Endothelial cell of umbilical vein (primary cell): ENCODE measurements around the gene EPAS1. TPM values are rescaled to one million over a fixed set of nuclear protein-coding genes. Genes with fewer than 3 reads are reported as not detected.
A peak's percentile ranks its signal among the peaks of the same experiment; 100 is the strongest.

Experiments
- BruUV-seq: library from RNA; stranded (reverse); fragments of 400-500 nt; replicated peaks from 2 replicates; lab custom pipeline; 2021; lab: Mats Ljungman, UMichigan
- CTCF ChIA-PET: fragments of 300-600, 350-600 bp; sonication (Branson Sonifier 250); formaldehyde crosslinking; loops from one replicate; lab custom pipeline; 2021; ENCODE audit warnings: antibody characterized with exemption, inconsistent platforms; lab: Charles Lee
- POLR2A ChIA-PET: fragments of 300-600, 350-600 bp; sonication (Branson Sonifier 250); formaldehyde crosslinking; loops from one replicate; lab custom pipeline; 2021; ENCODE audit warnings: antibody characterized with exemption, inconsistent platforms; lab: Charles Lee
- DNase-seq: peaks from one replicate; pipeline ENCODE4 v3.0.0-alpha.2; 2011; ENCODE audit warnings: low read depth, low spot score
- FAIRE-seq: peaks from 2 replicates; lab custom pipeline; 2011; peaks lifted over from hg19 to GRCh38; lab: Jason Lieb, UNC
- H2AFZ ChIP-seq: 2 replicates; pipeline ENCODE4 v1.6.0; 2012; ENCODE audit warnings: low read depth, low read length, control low read depth, inconsistent platforms
- H3K27ac ChIP-seq: 2 replicates; pipeline ENCODE4 v1.5.1; 2011; ENCODE audit warnings: low read depth, mild to moderate bottlenecking, control low read depth, low read length, moderate library complexity; ENCODE audit not compliant: insufficient read depth
- H3K27me3 ChIP-seq, 2 experiments: 2 replicates each; pipeline versions ENCODE4 v1.6.0 to v1.6.1; 2011; ENCODE audit warnings: low read length in 2 of 2, mixed read lengths in 1 of 2; ENCODE audit not compliant: control insufficient read depth in 2 of 2, insufficient read depth in 2 of 2
- H3K36me3 ChIP-seq, 2 experiments: 2 replicates in 1 of 2; 3 replicates in 1 of 2; pipeline ENCODE4 v1.5.1; 2011; ENCODE audit warnings: low read length in 2 of 2, mild to moderate bottlenecking in 1 of 2, moderate library complexity in 1 of 2; ENCODE audit not compliant: control insufficient read depth in 2 of 2, insufficient read depth in 2 of 2; ENCODE audit errors: extremely low read depth in 1 of 2
- H3K4me1 ChIP-seq: 3 replicates; pipeline ENCODE4 v1.5.1; 2011; ENCODE audit warnings: mild to moderate bottlenecking, low read length; ENCODE audit not compliant: control insufficient read depth, insufficient read depth; ENCODE audit errors: extremely low read depth
- H3K4me2 ChIP-seq: 2 replicates; pipeline ENCODE4 v1.6.1; 2011; ENCODE audit warnings: low read length, control low read depth, mixed read lengths; ENCODE audit not compliant: insufficient read depth
- H3K4me3 ChIP-seq, 3 experiments: fragments of 200-600 bp in 1 of 3; sonication (generic), shearing (Covaris generic) in 1 of 3; replicated peaks in 1 of 3; 2 replicates each; pipeline ENCODE4 v1.5.1; 2011 to 2016; ENCODE audit warnings: control low read depth in 3 of 3, low read length in 3 of 3, mild to moderate bottlenecking in 2 of 3, inconsistent platforms in 1 of 3, low read depth in 1 of 3, moderate library complexity in 1 of 3; ENCODE audit not compliant: insufficient read depth in 1 of 3
- H3K79me2 ChIP-seq: 2 replicates; pipeline ENCODE4 v1.6.0; 2012; ENCODE audit warnings: low read length, inconsistent platforms; ENCODE audit not compliant: control insufficient read depth, insufficient read depth
- H3K9ac ChIP-seq: replicated peaks from 2 replicates; pipeline ENCODE3; 2011; ENCODE audit warnings: low read length, control low read depth; ENCODE audit not compliant: insufficient read depth; ENCODE audit errors: extremely low read depth
- H3K9me1 ChIP-seq: replicated peaks from 3 replicates; pipeline ENCODE4 v1.6.0; 2011; ENCODE audit warnings: mild to moderate bottlenecking, low read length; ENCODE audit not compliant: control insufficient read depth, insufficient read depth; ENCODE audit errors: extremely low read depth
- H3K9me3 ChIP-seq: replicated peaks from 2 replicates; pipeline ENCODE4 v1.5.1; 2012; ENCODE audit warnings: low read length, inconsistent platforms; ENCODE audit not compliant: control insufficient read depth, insufficient read depth
- H4K20me1 ChIP-seq: replicated peaks from 2 replicates; pipeline ENCODE3; 2011; ENCODE audit warnings: mild to moderate bottlenecking, low read length; ENCODE audit not compliant: control insufficient read depth, insufficient read depth; ENCODE audit errors: extremely low read depth
- CTCF ChIP-seq, 2 donors: IDR thresholded peaks; 1 replicate in 1 of 2; 2 replicates in 1 of 2; pipeline ENCODE4 v1.5.1; 2011; ENCODE audit warnings: low read length in 2 of 2, mild to moderate bottlenecking in 2 of 2, moderate library complexity in 2 of 2, control low read depth in 1 of 2, inconsistent platforms in 1 of 2, low read depth in 1 of 2; ENCODE audit not compliant: insufficient read depth in 1 of 2; ENCODE audit errors: extremely low read depth in 1 of 2
- EZH2 ChIP-seq: IDR thresholded peaks from 2 replicates; pipeline ENCODE4 v1.6.1; 2012; ENCODE audit warnings: borderline replicate concordance, low read depth, mild to moderate bottlenecking, moderate library complexity, low read length, inconsistent platforms; ENCODE audit not compliant: severe bottlenecking
- FOS ChIP-seq: IDR thresholded peaks from 2 replicates; pipeline ENCODE4 v1.6.1; 2011; ENCODE audit warnings: mild to moderate bottlenecking, low read length, moderate library complexity, borderline replicate concordance; ENCODE audit not compliant: insufficient read depth
- GATA2 ChIP-seq: IDR thresholded peaks from 2 replicates; pipeline ENCODE4 v1.7.0; 2011; ENCODE audit warnings: low read depth, mild to moderate bottlenecking, moderate library complexity, mixed read lengths, low read length; ENCODE audit not compliant: insufficient read length, insufficient read depth
- JUN ChIP-seq: IDR thresholded peaks from 2 replicates; pipeline ENCODE4 v1.6.1; 2011; ENCODE audit warnings: borderline replicate concordance, low read depth; ENCODE audit not compliant: insufficient read length, insufficient read depth
- MAX ChIP-seq: IDR thresholded peaks from 2 replicates; pipeline ENCODE4 v1.6.1; 2011; ENCODE audit not compliant: insufficient read depth, insufficient read length
- MYC ChIP-seq: IDR thresholded peaks from one replicate; pipeline ENCODE4 v1.6.1; 2011; ENCODE audit warnings: mild to moderate bottlenecking, low read depth, low read length
- POLR2A ChIP-seq: IDR thresholded peaks from 2 replicates; pipeline ENCODE4 v1.6.1; 2012; ENCODE audit warnings: low read depth, mild to moderate bottlenecking, control low read depth, low read length
- POLR2AphosphoS5 ChIP-seq: IDR thresholded peaks from 2 replicates; pipeline ENCODE4 v1.6.1; 2012; ENCODE audit warnings: low read depth, mild to moderate bottlenecking, control low read depth, low read length, moderate library complexity; ENCODE audit not compliant: insufficient read depth
- dilution Hi-C: fragments of 300-500 bp; cut with MboI; formaldehyde crosslinking; loops from one replicate; pipeline ENCODE4 v1.15.0; 2019; ENCODE audit warnings: low sequenced_read_pairs; ENCODE audit not compliant: extremely low pct_ligation_motif_present
- intact Hi-C: fragments of 100-400 bp; cut with micrococcal nuclease; formaldehyde crosslinking; loops from one replicate; pipeline ENCODE4 v1.10.0; 2022
- polyA plus RNA-seq, 4 experiments: library from polyadenylated mRNA; depleted of rRNA in 3 of 4; stranded (reverse) in 3 of 4; unstranded in 1 of 4; fragments of >200 nt; gene quantifications; 2 replicates each; pipeline versions ENCODE4 v1.2.1 to v1.2.3, GENCODE V29; 2011 to 2012; ENCODE audit warnings: missing spikeins in 1 of 4
- total RNA-seq: library from RNA; stranded (reverse); gene quantifications from 2 replicates; pipeline ENCODE4 v1.2.3, GENCODE V29; 2021

The EPAS1 gene
- total and polyA plus RNA-seq, 2 donors (not counting 3 experiments of a cell fraction or from before 2014, with no cell fraction given), result 229 to 374 TPM

GRCh38 chr2:46367286-46367685, 70.1 kb downstream of the EPAS1 start:
- POLR2A ChIA-PET, result no interaction called here
- BruUV-seq, result no TSS peak
- peak; percentile 72 for FAIRE-seq
- TF ChIP-seq CTCF (IDR thresholded peaks at IDR 0.05; ENCODE audit: extremely low read depth in 1 of 2, insufficient read depth in 1 of 2, low read depth in 1 of 2, low read length in 2 of 2), result no peak
- TF ChIP-seq POLR2A, result no peak
- TF ChIP-seq MAX, result no peak
- TF ChIP-seq GATA2, result no peak
- TF ChIP-seq POLR2AphosphoS5, result no peak
- no peak for TF ChIP-seq JUN
- TF ChIP-seq FOS, result no peak
- no peak for TF ChIP-seq EZH2
- TF ChIP-seq MYC, result no peak
- no peak overlapping the region for H3K4me3 ChIP-seq
- no peak overlapping the region for H3K9ac ChIP-seq
- peaks cover 24% of the 10 kb centered on the region for H3K4me1 ChIP-seq
- H3K4me2 ChIP-seq, result no peak overlapping the region
- no peaks in the 10 kb centered on the region for H3K9me3 ChIP-seq
- peak; percentile 48 for DNase-seq
- CTCF ChIA-PET, result interaction anchor here (0.9 to 3.4 kb wide), 11 partner anchors 12 to 374 kb away, joined by 3 to 26 read pairs (median 3); partner anchors contain the start of gene EPAS1
- H3K36me3 ChIP-seq, result peaks cover 26 to 49% of the 10 kb centered on the region in 2 experiments
- H3K27me3 ChIP-seq, result no peaks in the 10 kb centered on the region
- no peaks in the 10 kb centered on the region for H3K79me2 ChIP-seq
- intact Hi-C loops (no loop called here), dilution Hi-C loops (no loop called here)
- H3K27ac ChIP-seq, result no peak overlapping the region
- no peaks in the 10 kb centered on the region for H3K9me1 ChIP-seq
- no peaks in the 10 kb centered on the region for H4K20me1 ChIP-seq
- H2AFZ ChIP-seq, result no peak overlapping the region
